Left ventricle myocardium inferior (tissue), 1 donor: Measurements from ENCODE around the gene ACADVL. TPM values are rescaled to one million over a fixed set of nuclear protein-coding genes. Genes with fewer than 3 reads are reported as not detected.

Source experiments
- DNase-seq: peaks from one replicate; pipeline ENCODE4 v3.0.0-alpha.2; 2020
- H3K27ac ChIP-seq: fragments of 200-600 bp; replicated peaks from 2 replicates; pipeline ENCODE4 v1.8.0; 2021
- H3K27me3 ChIP-seq: fragments of 200-600 bp; 2 replicates; pipeline ENCODE4 v1.8.0; 2021; ENCODE audit warnings: low read depth
- H3K36me3 ChIP-seq: fragments of 200-600 bp; 2 replicates; pipeline ENCODE4 v1.8.0; 2021
- H3K4me1 ChIP-seq: fragments of 200-600 bp; 2 replicates; pipeline ENCODE4 v1.8.0; 2021
- H3K4me3 ChIP-seq: fragments of 200-600 bp; 2 replicates; pipeline ENCODE4 v1.8.0; 2021; ENCODE audit warnings: mild to moderate bottlenecking, moderate library complexity
- H3K9me3 ChIP-seq: fragments of 200-600 bp; replicated peaks from 2 replicates; pipeline ENCODE4 v1.8.0; 2021
- intact Hi-C: fragments of 100-400 bp; cut with micrococcal nuclease; formaldehyde crosslinking; loops from one replicate; pipeline ENCODE4 v1.11.0; 2022
- total RNA-seq: library from RNA; stranded (reverse); fragmentation: NEBNext Ultra II Directional; extraction: Animal tissue kit (Norgen Biotek cat#: 25700); gene quantifications from one replicate; pipeline ENCODE4 v1.2.1, GENCODE V29; 2021
- TF ChIP-seq, protein P1 (sequence below): fragments of 200-600 bp; IDR thresholded peaks from 2 replicates; pipeline ENCODE4 v1.8.0; 2021; ENCODE audit warnings: antibody characterized with exemption, mild to moderate bottlenecking, borderline replicate concordance
- donor health status: DM: no; HTN: yes; CAD: no; lungs with severe emphysema.

Gene ACADVL
- total RNA-seq, 1 donor from 2014 or later = 1,845 TPM

DNA sequence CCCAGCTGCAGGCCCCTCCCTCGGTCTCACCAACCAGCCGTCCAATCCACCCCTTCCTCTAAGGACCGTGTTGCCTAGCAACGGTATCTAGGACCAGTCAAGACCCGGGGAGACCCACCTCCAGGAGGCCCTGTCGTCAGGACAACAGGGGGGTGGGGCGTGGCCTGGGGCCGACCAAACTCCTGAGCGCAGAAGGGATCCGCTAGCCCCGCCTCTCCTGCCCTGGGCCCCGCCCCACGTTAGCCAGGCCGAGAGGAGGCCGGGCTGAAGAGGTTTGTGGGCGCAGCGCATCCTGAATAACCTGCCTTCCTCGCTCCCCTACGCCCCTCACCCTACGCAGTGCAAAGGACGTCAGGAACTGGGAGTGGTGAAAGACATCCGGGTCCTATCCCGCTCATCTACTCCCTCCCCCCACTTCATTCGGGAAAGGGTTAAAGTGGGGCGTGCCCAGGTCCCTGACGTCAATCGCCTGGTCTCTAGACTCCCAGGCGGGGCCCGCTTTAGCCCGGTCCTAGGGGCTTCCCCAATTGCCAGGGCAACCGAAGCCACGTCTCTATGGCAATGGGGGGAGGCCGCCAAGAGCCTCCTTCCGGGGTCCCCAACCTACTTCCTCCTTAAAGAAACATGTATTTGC is 14.8 kb upstream of the ACADVL start:
- intact Hi-C loops = no loop called here

DNA sequence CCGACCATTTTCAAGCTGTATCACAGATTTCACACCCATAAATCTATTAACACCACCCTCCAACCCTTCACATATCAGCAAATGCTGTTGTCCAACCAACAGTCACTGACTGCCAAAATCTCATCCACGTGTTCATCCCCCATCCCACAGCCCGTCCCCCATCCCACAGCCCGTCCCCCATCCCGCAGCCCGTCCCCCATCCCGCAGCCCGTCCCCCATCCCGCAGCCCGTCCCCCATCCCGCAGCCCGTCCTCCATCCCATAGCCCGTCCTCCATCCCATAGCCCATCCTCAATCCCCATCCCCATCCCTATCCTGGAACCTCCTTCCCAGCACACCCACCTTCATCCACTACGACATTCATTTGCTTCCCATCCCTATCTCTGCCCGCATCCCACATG is 14.2 kb upstream of the ACADVL start:
- Histone ChIP-seq H3K9me3 (no peaks in the 10 kb centered on the region), H3K36me3 (peaks cover 25% of the 10 kb centered on the region), H3K27me3 (no peaks in the 10 kb centered on the region), H3K4me3 (peak overlapping the region; percentile 70), H3K27ac (peak overlapping the region; percentile 72), H3K4me1 (peaks cover 15% of the 10 kb centered on the region)
- no peak for DNase-seq
- intact Hi-C loops = no loop called here
- TF ChIP-seq, protein P1, sequence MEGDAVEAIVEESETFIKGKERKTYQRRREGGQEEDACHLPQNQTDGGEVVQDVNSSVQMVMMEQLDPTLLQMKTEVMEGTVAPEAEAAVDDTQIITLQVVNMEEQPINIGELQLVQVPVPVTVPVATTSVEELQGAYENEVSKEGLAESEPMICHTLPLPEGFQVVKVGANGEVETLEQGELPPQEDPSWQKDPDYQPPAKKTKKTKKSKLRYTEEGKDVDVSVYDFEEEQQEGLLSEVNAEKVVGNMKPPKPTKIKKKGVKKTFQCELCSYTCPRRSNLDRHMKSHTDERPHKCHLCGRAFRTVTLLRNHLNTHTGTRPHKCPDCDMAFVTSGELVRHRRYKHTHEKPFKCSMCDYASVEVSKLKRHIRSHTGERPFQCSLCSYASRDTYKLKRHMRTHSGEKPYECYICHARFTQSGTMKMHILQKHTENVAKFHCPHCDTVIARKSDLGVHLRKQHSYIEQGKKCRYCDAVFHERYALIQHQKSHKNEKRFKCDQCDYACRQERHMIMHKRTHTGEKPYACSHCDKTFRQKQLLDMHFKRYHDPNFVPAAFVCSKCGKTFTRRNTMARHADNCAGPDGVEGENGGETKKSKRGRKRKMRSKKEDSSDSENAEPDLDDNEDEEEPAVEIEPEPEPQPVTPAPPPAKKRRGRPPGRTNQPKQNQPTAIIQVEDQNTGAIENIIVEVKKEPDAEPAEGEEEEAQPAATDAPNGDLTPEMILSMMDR = no peak

More for the DNA sequence above, 14.8 kb upstream of the ACADVL start:
- TF ChIP-seq, protein P1 = no peak
- Histone ChIP-seq H3K4me1 (peaks cover 15% of the 10 kb centered on the region), H3K27ac (peak overlapping the region; percentile 72), H3K36me3 (peaks cover 25% of the 10 kb centered on the region), H3K9me3 (no peaks in the 10 kb centered on the region), H3K27me3 (no peaks in the 10 kb centered on the region), H3K4me3 (peak overlapping the region; percentile 70)
- DNase-seq = peak; percentile 89

GRCh38 chr17:7207120-7208001 is 12.4 kb upstream of the ACADVL start:
- no peaks in the 10 kb centered on the region for H3K9me3 ChIP-seq
- no peak overlapping the region for H3K4me3 ChIP-seq
- no peaks in the 10 kb centered on the region for H3K27me3 ChIP-seq
- intact Hi-C loops = no loop called here
- TF ChIP-seq, protein P1 = no peak
- peak; percentile 15 for DNase-seq
- H3K4me1 ChIP-seq = peaks cover 26% of the 10 kb centered on the region
- peak overlapping the region; percentile 16 for H3K27ac ChIP-seq
- H3K36me3 ChIP-seq = peaks cover 12% of the 10 kb centered on the region

GRCh38 chr17:7208027-7208571 is 11.6 kb upstream of the ACADVL start:
- H3K27me3 ChIP-seq = no peaks in the 10 kb centered on the region
- H3K4me3 ChIP-seq = no peak overlapping the region
- TF ChIP-seq, protein P1 = no peak
- H3K4me1 ChIP-seq = peaks cover 26% of the 10 kb centered on the region
- H3K36me3 ChIP-seq = peaks cover 5% of the 10 kb centered on the region
- peak; percentile 14 for DNase-seq
- H3K27ac ChIP-seq = no peak overlapping the region
- intact Hi-C loops = no loop called here
- no peaks in the 10 kb centered on the region for H3K9me3 ChIP-seq

DNA sequence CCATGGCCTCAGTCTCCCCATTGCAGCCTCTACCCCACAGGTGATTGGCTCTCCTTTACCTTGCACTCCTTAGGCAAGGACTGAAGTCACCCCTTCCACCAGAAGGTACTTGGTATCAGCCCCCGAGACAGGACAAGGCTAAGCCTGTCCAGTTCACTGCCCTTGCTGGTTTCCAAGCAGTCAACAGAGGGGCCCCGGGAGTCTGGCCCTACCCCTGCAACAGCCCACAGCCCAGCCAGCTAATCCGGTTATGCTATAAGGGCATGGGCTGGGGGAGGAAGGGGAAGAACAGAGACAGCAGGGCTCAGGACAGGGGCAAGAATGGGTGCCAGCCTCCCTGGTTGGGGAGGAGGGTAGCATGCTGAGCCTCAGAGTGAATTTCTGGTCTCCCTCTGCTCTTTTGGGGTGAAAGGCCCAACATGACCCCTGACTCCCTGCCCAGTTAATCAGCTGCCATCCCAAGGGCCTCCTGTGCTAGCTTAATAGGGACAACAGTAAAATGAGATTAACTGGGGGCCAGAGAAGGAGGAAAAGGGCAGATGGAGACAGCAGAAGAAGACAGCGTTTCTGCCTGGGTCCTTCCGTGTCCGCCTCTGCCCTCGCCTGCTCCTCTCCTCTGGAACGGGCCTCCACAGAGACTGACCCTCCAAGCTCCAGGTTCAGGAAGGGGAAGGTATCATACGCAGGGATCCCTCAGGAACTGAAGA is 10.8 kb upstream of the ACADVL start:
- DNase-seq = peak; percentile 6
- H3K4me3 ChIP-seq = no peak overlapping the region
- no peaks in the 10 kb centered on the region for H3K27me3 ChIP-seq
- peaks cover 30% of the 10 kb centered on the region for H3K4me1 ChIP-seq
- TF ChIP-seq, protein P1 = no peak
- H3K36me3 ChIP-seq = no peaks in the 10 kb centered on the region
- H3K9me3 ChIP-seq = no peaks in the 10 kb centered on the region
- H3K27ac ChIP-seq = no peak overlapping the region
- intact Hi-C loops = no loop called here
